Mesothelial cell of epicardium (in vitro differentiated cells): ENCODE data around the gene GATA5. TPM values are rescaled to one million over a fixed set of nuclear protein-coding genes. Genes with fewer than 3 reads are reported as not detected.

ENCODE experiments used
- DNase-seq, 2 experiments: peaks; one replicate each; pipeline ENCODE4 v3.0.0; 2021; ENCODE audit warnings: low spot score in 2 of 2; ENCODE audit not compliant: unreplicated experiment in 2 of 2
- H3K27ac Mint-ChIP-seq: 2 replicates; pipeline ENCODE4 v1.8.0; 2021; ENCODE audit warnings: mixed read lengths
- H3K27me3 Mint-ChIP-seq: 2 replicates; pipeline ENCODE4 v1.8.0; 2021; ENCODE audit warnings: low read depth, mixed read lengths
- H3K36me3 Mint-ChIP-seq: 2 replicates; pipeline ENCODE4 v1.8.0; 2021; ENCODE audit warnings: mixed read lengths
- H3K4me1 Mint-ChIP-seq: 2 replicates; pipeline ENCODE4 v1.8.0; 2021; ENCODE audit warnings: mixed read lengths
- H3K4me3 Mint-ChIP-seq: 2 replicates; pipeline ENCODE4 v1.8.0; 2021; ENCODE audit warnings: mild to moderate bottlenecking, moderate library complexity, mixed read lengths
- H3K9me3 Mint-ChIP-seq: 2 replicates; pipeline ENCODE4 v1.8.0; 2021; ENCODE audit warnings: mixed read lengths
- CTCF ChIP-seq: fragments of 200-600 bp; sonication (generic); IDR thresholded peaks from one replicate; pipeline ENCODE4 v1.5.0; 2021; ENCODE audit warnings: antibody characterized with exemption; ENCODE audit not compliant: unreplicated experiment
- total RNA-seq: library from RNA; stranded (reverse); gene quantifications from 3 replicates; pipeline ENCODE4 v1.2.1, GENCODE V29; 2021

Gene GATA5
- total RNA-seq, 1 donor from 2014 or later = 27.5 TPM

DNA sequence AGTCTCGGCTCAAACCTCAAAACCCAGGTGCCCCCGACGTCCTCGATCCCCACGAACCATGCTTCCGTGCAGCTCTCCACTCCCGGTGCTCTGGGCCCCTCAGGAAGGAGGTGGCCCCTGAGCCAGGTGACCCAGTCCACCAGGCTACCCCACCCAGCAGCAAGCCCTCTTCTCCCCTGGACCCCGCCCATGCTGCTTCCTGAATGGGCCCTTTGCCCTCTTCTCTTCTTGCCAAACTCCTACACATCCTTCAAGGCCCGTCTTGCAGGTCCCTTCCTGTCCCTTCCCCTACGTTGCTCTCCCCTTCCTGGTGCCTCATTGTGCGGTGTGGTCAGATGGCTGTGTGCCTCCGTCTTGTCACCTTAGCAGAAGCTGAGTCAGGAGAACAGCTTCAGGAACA, 3.4 kb upstream of the GATA5 start:
- Mint-ChIP-seq H3K36me3 (no peaks in the 10 kb centered on the region), H3K27me3 (peaks cover 65% of the 10 kb centered on the region), H3K4me3 (peak overlapping the region; percentile 6), H3K27ac (peak overlapping the region; percentile 71), H3K9me3 (no peaks in the 10 kb centered on the region), H3K4me1 (peaks cover 54% of the 10 kb centered on the region)
- TF ChIP-seq CTCF = no peak
- DNase-seq = no peak

DNA sequence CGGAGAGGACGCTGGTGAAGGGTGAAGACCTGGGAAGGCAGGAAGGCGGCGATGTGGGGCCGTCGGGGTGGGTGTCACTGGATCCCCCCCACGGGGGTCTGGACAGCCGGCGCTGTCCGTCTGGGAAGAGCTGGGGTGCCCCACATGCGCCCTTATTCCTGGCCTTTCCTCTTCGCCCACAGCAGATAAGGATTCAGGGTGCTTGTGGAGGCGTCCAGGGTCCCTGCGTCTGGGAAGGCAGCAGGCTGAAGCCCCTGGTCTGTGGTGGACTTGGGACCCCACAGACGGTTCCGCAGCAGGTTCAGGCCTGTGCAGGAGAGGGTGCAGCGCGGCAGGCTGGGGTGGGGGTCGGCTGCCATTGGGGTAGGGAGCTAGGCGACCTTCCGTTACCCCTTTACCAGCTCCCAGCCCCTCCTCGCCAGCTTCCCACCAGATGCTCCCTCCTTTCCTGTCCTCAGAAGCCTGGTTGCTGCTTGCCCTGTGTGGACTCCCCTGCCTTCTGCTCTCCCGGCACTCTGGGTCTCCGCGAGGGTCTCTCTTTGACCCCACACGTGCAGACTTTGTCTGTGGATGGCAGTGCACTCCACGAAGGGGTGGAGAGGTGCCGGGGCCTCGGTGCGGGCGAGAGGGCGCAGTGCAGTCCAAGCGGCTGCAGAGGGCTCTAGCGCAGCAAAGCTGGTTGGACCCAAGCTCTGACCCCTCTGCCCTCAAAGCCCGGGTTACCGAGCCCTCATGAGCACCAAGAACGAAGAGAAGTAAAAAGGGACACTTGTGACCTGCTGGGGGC, 2.1 kb upstream of the GATA5 start:
- TF ChIP-seq CTCF = no peak
- Mint-ChIP-seq H3K4me3 (peak overlapping the region; percentile 65), H3K27ac (peak overlapping the region; percentile 73), H3K4me1 (peaks cover 45% of the 10 kb centered on the region), H3K27me3 (peaks cover 62% of the 10 kb centered on the region), H3K36me3 (no peaks in the 10 kb centered on the region), H3K9me3 (no peaks in the 10 kb centered on the region)
- DNase-seq = no peak

- no peak for TF ChIP-seq CTCF
- no peaks in the 10 kb centered on the region for H3K36me3 Mint-ChIP-seq
- no peaks in the 10 kb centered on the region for H3K9me3 Mint-ChIP-seq
- H3K4me1 Mint-ChIP-seq = peaks cover 41% of the 10 kb centered on the region
- H3K27me3 Mint-ChIP-seq = peaks cover 51% of the 10 kb centered on the region
- H3K27ac Mint-ChIP-seq = peak overlapping the region; percentile 80
- H3K4me3 Mint-ChIP-seq = peak overlapping the region; percentile 73
- DNase-seq = no peak
Measured at GRCh38 chr20:62476056-62476838, 452 bp upstream of the GATA5 start.

DNA sequence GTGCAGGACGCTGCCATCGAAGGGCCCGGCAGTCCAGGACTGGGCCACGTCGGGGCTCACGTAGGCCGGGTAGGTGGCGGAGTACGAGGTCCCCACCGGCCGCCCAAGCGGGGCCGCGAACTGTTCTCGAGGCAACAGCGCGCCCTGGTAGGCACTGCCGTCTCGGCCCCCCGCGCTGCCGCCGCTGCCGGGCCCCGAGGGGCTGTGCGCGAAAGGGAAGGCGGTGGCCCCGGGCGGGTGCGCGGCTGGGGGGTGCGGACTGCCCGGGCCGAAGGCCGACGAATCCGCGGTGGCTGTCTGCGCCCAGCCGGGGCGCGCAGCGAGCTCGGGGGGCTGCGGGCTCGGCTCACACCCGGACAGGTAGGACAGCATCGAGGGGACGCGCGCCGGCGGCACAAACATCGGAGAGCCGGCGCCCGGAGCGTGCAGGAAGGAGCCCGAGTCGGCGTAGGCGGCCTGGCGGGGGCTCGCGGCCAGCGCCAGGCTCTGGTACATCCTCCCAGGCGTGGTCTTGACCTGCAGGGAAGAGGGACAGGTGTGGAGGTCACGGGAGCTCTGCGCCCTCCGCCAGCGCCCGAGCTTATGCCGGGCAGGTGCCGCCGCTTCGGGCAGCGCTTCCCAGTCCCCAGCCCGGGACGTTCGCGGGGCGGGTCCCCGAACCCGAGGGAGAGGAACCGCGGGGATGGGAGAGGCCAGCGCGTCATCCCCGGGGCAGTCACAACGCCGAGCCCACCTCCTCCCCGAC, 596 bp downstream of the GATA5 start:
- Mint-ChIP-seq H3K27me3 (peaks cover 47% of the 10 kb centered on the region), H3K4me1 (peaks cover 41% of the 10 kb centered on the region), H3K27ac (no peak overlapping the region), H3K36me3 (no peaks in the 10 kb centered on the region), H3K4me3 (peak overlapping the region; percentile 72), H3K9me3 (no peaks in the 10 kb centered on the region)
- TF ChIP-seq CTCF = no peak
- no peak for DNase-seq

DNA sequence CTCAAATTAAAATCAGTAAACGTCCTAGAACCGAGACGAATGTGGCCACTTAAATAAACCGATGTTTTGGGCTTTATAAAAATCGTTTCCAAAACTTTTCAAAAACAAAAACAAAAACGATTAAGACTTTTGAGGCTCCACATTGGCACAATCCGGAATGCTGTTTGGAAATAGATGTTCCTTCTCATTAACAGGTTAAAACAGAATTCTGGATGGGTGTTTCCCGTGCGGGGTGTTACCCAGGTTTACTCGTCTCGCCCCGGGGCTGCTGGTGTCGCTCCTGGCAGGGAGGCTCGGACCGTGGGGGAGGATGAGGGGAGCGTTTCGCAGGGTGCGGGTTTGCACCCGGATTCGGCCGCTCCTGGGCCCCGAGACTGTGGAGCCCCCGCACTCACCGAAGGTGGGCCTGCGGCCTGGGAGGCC, 1.2 kb downstream of the GATA5 start:
- Mint-ChIP-seq H3K27ac (peak overlapping the region; percentile 69), H3K4me1 (peaks cover 45% of the 10 kb centered on the region), H3K36me3 (no peaks in the 10 kb centered on the region), H3K9me3 (no peaks in the 10 kb centered on the region), H3K4me3 (peak overlapping the region; percentile 72), H3K27me3 (peaks cover 45% of the 10 kb centered on the region)
- no peak for TF ChIP-seq CTCF
- DNase-seq = no peak
